ENCODE measurements around the gene RAB31.

RAB31 gene

DNA sequence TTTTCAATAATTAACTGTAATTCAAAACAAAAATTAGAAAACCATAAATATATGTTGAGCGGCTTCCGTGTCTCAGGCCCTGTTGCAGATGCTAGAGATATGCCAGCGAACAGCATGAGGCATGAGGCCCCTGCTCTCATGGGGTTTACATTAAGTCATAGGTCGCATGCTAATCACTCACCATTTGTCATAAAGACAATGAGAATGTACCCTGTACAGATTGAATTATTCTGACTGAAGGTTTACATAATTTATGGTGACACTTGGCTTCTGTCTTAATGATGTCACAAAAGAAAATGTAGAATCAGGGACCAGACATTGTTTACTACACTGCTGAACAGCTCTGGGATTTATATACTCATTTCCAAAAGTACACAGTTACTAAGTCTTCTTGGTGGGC lies 199.8 kb downstream of the RAB31 start:
- Histone ChIP-seq H3K4me3 (ENCODE audit: low read length in 2 of 2) (no peak overlapping the region), H2BK120ac (ENCODE audit: low read depth, low read length) (no peak overlapping the region), H3K4me1 (ENCODE audit: control insufficient read depth in 2 of 2, insufficient read depth in 1 of 2, low read depth in 1 of 2, low read length in 2 of 2) (peaks cover 0 to 5% of the 10 kb centered on the region in 2 donors), H4K8ac (ENCODE audit: low read depth, low read length) (no peak overlapping the region), H3K18ac (ENCODE audit: low read length) (no peak overlapping the region), H3K9ac (ENCODE audit: low read depth, low read length, poor library complexity) (no peak overlapping the region), H3K9me3 (replicated peaks in 1 of 2; ENCODE audit: control insufficient read depth in 2 of 2, insufficient read depth in 1 of 2, low read depth in 1 of 2, low read length in 2 of 2) (no peaks in the 10 kb centered on the region), H3K79me1 (ENCODE audit: low read depth, low read length) (no peaks in the 10 kb centered on the region), H3K23ac (ENCODE audit: low read depth, low read length, poor library complexity) (no peak overlapping the region), H3K4ac (ENCODE audit: low read length) (no peak overlapping the region), H3K27me3 (ENCODE audit: control insufficient read depth in 3 of 3, insufficient read depth in 3 of 3, low read depth in 1 of 3, low read length in 3 of 3) (peaks cover 0 to 2% (median 0%) of the 10 kb centered on the region in 3 experiments), H2AK5ac (ENCODE audit: low read depth, low read length) (no peak overlapping the region), H2AFZ (ENCODE audit: low read length) (no peak overlapping the region), H2BK5ac (ENCODE audit: low read length) (no peak overlapping the region), H2BK15ac (ENCODE audit: low read length) (no peak overlapping the region), H3K4me2 (ENCODE audit: insufficient read depth, low read length, poor library complexity, severe bottlenecking) (no peak overlapping the region), H3K27ac (replicated peaks; ENCODE audit: low read length) (no peak overlapping the region), H3K14ac (ENCODE audit: low read length) (no peak overlapping the region), H2BK12ac (ENCODE audit: low read length) (no peak overlapping the region), H3K36me3 (replicated peaks in 1 of 2; ENCODE audit: control insufficient read depth in 2 of 2, insufficient read depth in 2 of 2, low read length in 2 of 2) (no peaks in the 10 kb centered on the region), H4K91ac (ENCODE audit: low read depth, low read length, poor library complexity) (no peak overlapping the region)
- no CpG with 5 or more reads among the region's 4 CpGs for WGBS, 2 donors (ENCODE audit: extremely low coverage in 2 of 2, insufficient read length in 2 of 2, insufficient replicate concordance in 1 of 2)
- DNase-seq (ENCODE audit: low spot score): no peak

DNA sequence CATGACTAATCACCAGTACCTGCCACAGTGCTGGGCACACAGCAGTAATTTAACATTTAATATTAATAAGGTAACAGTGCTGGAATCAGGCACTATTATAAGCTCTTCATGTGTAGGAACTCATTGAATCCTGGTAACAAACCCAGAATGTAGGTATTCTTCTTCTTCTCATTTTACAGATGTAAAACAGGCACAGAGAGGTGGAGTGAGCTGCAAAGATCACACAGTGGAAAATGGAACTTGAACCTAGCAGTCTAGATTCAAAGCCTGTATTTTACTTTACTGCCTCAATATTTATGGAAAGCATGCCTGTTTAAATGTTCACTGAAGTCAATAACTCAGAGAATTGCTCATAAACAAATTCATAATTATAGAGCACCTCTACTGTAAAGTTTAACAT lies 202.0 kb downstream of the RAB31 start:
- Histone ChIP-seq H2AK5ac (ENCODE audit: low read depth, low read length) (no peak overlapping the region), H3K9ac (ENCODE audit: low read depth, low read length, poor library complexity) (no peak overlapping the region), H3K18ac (ENCODE audit: low read length) (no peak overlapping the region), H3K36me3 (replicated peaks in 1 of 2; ENCODE audit: control insufficient read depth in 2 of 2, insufficient read depth in 2 of 2, low read length in 2 of 2) (no peaks in the 10 kb centered on the region), H3K4me3 (ENCODE audit: low read length in 2 of 2) (no peak overlapping the region), H3K27me3 (ENCODE audit: control insufficient read depth in 3 of 3, insufficient read depth in 3 of 3, low read depth in 1 of 3, low read length in 3 of 3) (peaks cover 0 to 2% (median 0%) of the 10 kb centered on the region in 3 experiments), H2BK5ac (ENCODE audit: low read length) (no peak overlapping the region), H3K9me3 (replicated peaks in 1 of 2; ENCODE audit: control insufficient read depth in 2 of 2, insufficient read depth in 1 of 2, low read depth in 1 of 2, low read length in 2 of 2) (no peaks in the 10 kb centered on the region), H2AFZ (ENCODE audit: low read length) (no peak overlapping the region), H3K4ac (ENCODE audit: low read length) (no peak overlapping the region), H3K79me1 (ENCODE audit: low read depth, low read length) (peaks cover 5% of the 10 kb centered on the region), H3K14ac (ENCODE audit: low read length) (no peak overlapping the region), H3K27ac (replicated peaks; ENCODE audit: low read length) (no peak overlapping the region), H3K4me1 (ENCODE audit: control insufficient read depth in 2 of 2, insufficient read depth in 1 of 2, low read depth in 1 of 2, low read length in 2 of 2) (peaks cover 0 to 5% of the 10 kb centered on the region in 2 donors), H2BK12ac (ENCODE audit: low read length) (no peak overlapping the region), H2BK15ac (ENCODE audit: low read length) (no peak overlapping the region), H3K23ac (ENCODE audit: low read depth, low read length, poor library complexity) (no peak overlapping the region), H4K91ac (ENCODE audit: low read depth, low read length, poor library complexity) (no peak overlapping the region), H4K8ac (ENCODE audit: low read depth, low read length) (no peak overlapping the region), H2BK120ac (ENCODE audit: low read depth, low read length) (no peak overlapping the region), H3K4me2 (ENCODE audit: insufficient read depth, low read length, poor library complexity, severe bottlenecking) (no peak overlapping the region)
- DNase-seq (ENCODE audit: low spot score): no peak

DNA sequence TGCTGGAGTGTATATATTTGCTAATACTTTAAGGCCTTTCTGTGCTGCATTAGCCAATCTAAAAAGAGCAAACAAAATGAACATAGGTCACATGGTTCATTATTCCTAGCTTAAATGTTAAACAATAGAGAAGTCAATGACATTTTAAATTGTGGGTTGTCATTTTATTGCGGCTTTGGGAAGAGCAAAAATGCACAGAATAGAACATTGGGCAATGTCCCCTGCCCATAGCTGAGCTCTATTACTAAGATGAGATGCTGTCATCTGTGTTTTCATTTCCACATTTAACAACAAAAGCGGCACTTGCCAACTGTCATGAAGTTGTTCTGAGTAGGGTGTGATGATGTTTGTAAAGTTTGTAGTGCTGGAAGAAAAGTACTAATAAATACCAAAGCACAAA lies 202.6 kb downstream of the RAB31 start:
- Histone ChIP-seq H3K18ac (ENCODE audit: low read length) (no peak overlapping the region), H2BK12ac (ENCODE audit: low read length) (no peak overlapping the region), H3K9ac (ENCODE audit: low read depth, low read length, poor library complexity) (no peak overlapping the region), H3K9me3 (replicated peaks in 1 of 2; ENCODE audit: control insufficient read depth in 2 of 2, insufficient read depth in 1 of 2, low read depth in 1 of 2, low read length in 2 of 2) (no peaks in the 10 kb centered on the region), H3K4me2 (ENCODE audit: insufficient read depth, low read length, poor library complexity, severe bottlenecking) (no peak overlapping the region), H3K27me3 (ENCODE audit: control insufficient read depth in 3 of 3, insufficient read depth in 3 of 3, low read depth in 1 of 3, low read length in 3 of 3) (peaks cover 0 to 2% (median 0%) of the 10 kb centered on the region in 3 experiments), H3K27ac (replicated peaks; ENCODE audit: low read length) (no peak overlapping the region), H3K4me3 (ENCODE audit: low read length in 2 of 2) (no peak overlapping the region), H3K23ac (ENCODE audit: low read depth, low read length, poor library complexity) (no peak overlapping the region), H3K4ac (ENCODE audit: low read length) (no peak overlapping the region), H3K4me1 (ENCODE audit: control insufficient read depth in 2 of 2, insufficient read depth in 1 of 2, low read depth in 1 of 2, low read length in 2 of 2) (peaks cover 0 to 5% of the 10 kb centered on the region in 2 donors), H3K79me1 (ENCODE audit: low read depth, low read length) (peaks cover 5% of the 10 kb centered on the region), H4K8ac (ENCODE audit: low read depth, low read length) (no peak overlapping the region), H3K14ac (ENCODE audit: low read length) (no peak overlapping the region), H2AFZ (ENCODE audit: low read length) (no peak overlapping the region), H3K36me3 (replicated peaks in 1 of 2; ENCODE audit: control insufficient read depth in 2 of 2, insufficient read depth in 2 of 2, low read length in 2 of 2) (no peaks in the 10 kb centered on the region), H2BK5ac (ENCODE audit: low read length) (no peak overlapping the region), H2AK5ac (ENCODE audit: low read depth, low read length) (no peak overlapping the region), H2BK120ac (ENCODE audit: low read depth, low read length) (no peak overlapping the region), H4K91ac (ENCODE audit: low read depth, low read length, poor library complexity) (no peak overlapping the region), H2BK15ac (ENCODE audit: low read length) (no peak overlapping the region)
- WGBS, 2 donors (ENCODE audit: extremely low coverage in 2 of 2, insufficient read length in 2 of 2, insufficient replicate concordance in 1 of 2): no CpG with 5 or more reads among the region's 2 CpGs
- DNase-seq (ENCODE audit: low spot score): no peak

DNA sequence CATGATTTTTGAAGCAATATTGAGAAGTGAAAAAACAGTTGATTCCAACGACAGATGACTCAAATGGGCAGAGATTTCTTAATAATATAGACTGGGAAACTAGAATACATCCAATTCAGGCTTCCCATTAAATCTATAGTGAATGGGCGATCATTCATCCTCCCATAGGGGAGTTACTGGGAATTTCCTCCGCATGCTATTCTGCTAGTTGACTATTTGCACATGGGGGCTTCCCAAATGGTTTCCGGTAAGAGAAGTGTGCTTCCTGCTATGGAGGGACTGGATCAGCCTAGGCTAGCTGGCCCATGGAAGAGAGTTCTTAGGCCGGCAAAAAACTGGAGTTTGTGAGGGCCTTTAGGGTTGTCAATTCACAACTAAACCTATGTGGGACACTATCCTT lies 203.1 kb downstream of the RAB31 start:
- no peak overlapping the region for H3K4me3 ChIP-seq (ENCODE audit: low read length in 2 of 2)
- H3K79me1 ChIP-seq (ENCODE audit: low read depth, low read length): peaks cover 5% of the 10 kb centered on the region
- H2BK12ac ChIP-seq (ENCODE audit: low read length): no peak overlapping the region
- H3K9ac ChIP-seq (ENCODE audit: low read depth, low read length, poor library complexity): no peak overlapping the region
- no peak overlapping the region for H3K23ac ChIP-seq (ENCODE audit: low read depth, low read length, poor library complexity)
- H3K36me3 ChIP-seq (replicated peaks in 1 of 2; ENCODE audit: control insufficient read depth in 2 of 2, insufficient read depth in 2 of 2, low read length in 2 of 2): no peaks in the 10 kb centered on the region
- H2BK5ac ChIP-seq (ENCODE audit: low read length): no peak overlapping the region
- H3K18ac ChIP-seq (ENCODE audit: low read length): no peak overlapping the region
- no peak overlapping the region for H3K27ac ChIP-seq (replicated peaks; ENCODE audit: low read length)
- WGBS, 2 donors (ENCODE audit: extremely low coverage in 2 of 2, insufficient read length in 2 of 2, insufficient replicate concordance in 1 of 2): no CpG with 5 or more reads among the region's 5 CpGs
- DNase-seq (ENCODE audit: low spot score): no peak
- no peaks in the 10 kb centered on the region for H3K9me3 ChIP-seq (replicated peaks in 1 of 2; ENCODE audit: control insufficient read depth in 2 of 2, insufficient read depth in 1 of 2, low read depth in 1 of 2, low read length in 2 of 2)
- no peak overlapping the region for H3K14ac ChIP-seq (ENCODE audit: low read length)
- H4K91ac ChIP-seq (ENCODE audit: low read depth, low read length, poor library complexity): no peak overlapping the region
- no peak overlapping the region for H2AFZ ChIP-seq (ENCODE audit: low read length)
- no peak overlapping the region for H2BK15ac ChIP-seq (ENCODE audit: low read length)
- no peak overlapping the region for H2BK120ac ChIP-seq (ENCODE audit: low read depth, low read length)
- peaks cover 0 to 2% (median 0%) of the 10 kb centered on the region in 3 experiments for H3K27me3 ChIP-seq (ENCODE audit: control insufficient read depth in 3 of 3, insufficient read depth in 3 of 3, low read depth in 1 of 3, low read length in 3 of 3)
- no peak overlapping the region for H4K8ac ChIP-seq (ENCODE audit: low read depth, low read length)
- peaks cover 1 to 11% of the 10 kb centered on the region in 2 donors for H3K4me1 ChIP-seq (ENCODE audit: control insufficient read depth in 2 of 2, insufficient read depth in 1 of 2, low read depth in 1 of 2, low read length in 2 of 2)
- H2AK5ac ChIP-seq (ENCODE audit: low read depth, low read length): no peak overlapping the region
- no peak overlapping the region for H3K4ac ChIP-seq (ENCODE audit: low read length)
- no peak overlapping the region for H3K4me2 ChIP-seq (ENCODE audit: insufficient read depth, low read length, poor library complexity, severe bottlenecking)
